Tibial artery (tissue), 4 donors: ENCODE measurements around the gene KCTD21.

Source experiments
- DNase-seq, 2 donors: peaks; one replicate each; pipeline ENCODE4 v3.0.0-alpha.2; 2019
- H3K27ac ChIP-seq, 2 donors: fragments of 200-600 bp; sonication (generic) in 1 of 2; 1 replicate in 1 of 2; 2 replicates in 1 of 2; pipeline ENCODE4 v1.5.1; 2018 to 2019; ENCODE audit warnings: mild to moderate bottlenecking in 1 of 2
- H3K27me3 ChIP-seq, 2 donors: fragments of 200-600 bp; sonication (generic) in 1 of 2; one replicate each; pipeline versions ENCODE4 v1.5.1 to v1.6.0; 2016 to 2019
- H3K36me3 ChIP-seq, 3 donors: fragments of 200-600 bp; sonication (generic) in 2 of 3; one replicate each; pipeline ENCODE4 v1.5.1; 2016 to 2019; ENCODE audit warnings: mild to moderate bottlenecking in 2 of 3
- H3K4me1 ChIP-seq, 4 donors: fragments of 200-600 bp; sonication (generic) in 2 of 4; 1 replicate in 3 of 4; 2 replicates in 1 of 4; pipeline ENCODE4 v1.5.1; 2016 to 2019
- H3K4me3 ChIP-seq, 2 donors: fragments of 200-600 bp; sonication (generic) in 1 of 2; 1 replicate in 1 of 2; 2 replicates in 1 of 2; pipeline ENCODE4 v1.5.1; 2018 to 2019; ENCODE audit warnings: mild to moderate bottlenecking in 2 of 2
- H3K9me3 ChIP-seq, 3 donors: fragments of 200-600 bp; sonication (generic) in 1 of 3; one replicate each; pipeline ENCODE4 v1.5.1; 2016 to 2019
- intact Hi-C: fragments of 100-400 bp; cut with DNase I; formaldehyde crosslinking; loops from one replicate; pipeline ENCODE4 v1.15.0; 2023; ENCODE audit warnings: low total_unique reads
- TF ChIP-seq, protein P1 (sequence below), 2 experiments: fragments of 200-600 bp in 1 of 2; fragments of 450-650 bp in 1 of 2; IDR thresholded peaks; one replicate each; pipeline ENCODE4 v1.5.1; 2017 to 2019; ENCODE audit warnings: antibody characterized with exemption in 2 of 2, mild to moderate bottlenecking in 1 of 2, moderate library complexity in 1 of 2

Gene KCTD21

DNA sequence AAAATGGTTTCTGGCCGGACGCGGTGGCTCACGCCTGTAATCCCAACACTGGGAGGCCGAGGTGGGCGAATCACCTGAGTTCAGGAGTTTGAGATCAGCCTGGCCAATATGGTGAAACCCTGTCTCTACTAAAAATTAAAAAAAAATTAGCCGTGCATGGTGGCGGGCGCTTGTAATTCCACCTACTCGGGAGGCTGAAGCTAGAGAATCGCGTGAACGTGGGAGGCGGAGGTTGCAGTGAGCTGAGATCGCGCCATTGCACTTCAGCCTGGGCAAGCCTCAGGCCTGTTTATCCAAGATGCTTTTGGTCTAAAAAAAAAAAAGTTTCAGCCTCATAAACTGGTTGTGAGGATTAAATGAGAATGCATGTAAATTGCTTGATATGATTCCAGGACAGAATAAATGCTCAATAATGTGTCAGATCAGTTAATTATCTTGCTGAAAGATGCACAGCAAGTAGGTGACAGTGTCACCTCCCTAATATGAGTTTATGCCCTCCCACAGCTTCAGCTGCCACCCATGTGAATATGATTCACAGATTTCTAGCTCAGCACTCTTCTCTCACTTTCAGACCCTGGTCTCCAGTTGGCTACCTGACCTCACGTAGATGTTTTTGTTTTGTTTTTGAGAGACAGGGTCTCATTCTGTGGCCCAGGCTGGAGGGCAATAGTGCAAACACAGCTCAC lies 47.9 kb downstream of the KCTD21 start:
- peak overlapping the region; percentile 64 to 65 for H3K4me3 ChIP-seq
- H3K27me3 ChIP-seq: no peaks in the 10 kb centered on the region
- H3K9me3 ChIP-seq: no peaks in the 10 kb centered on the region
- TF ChIP-seq, protein P1, sequence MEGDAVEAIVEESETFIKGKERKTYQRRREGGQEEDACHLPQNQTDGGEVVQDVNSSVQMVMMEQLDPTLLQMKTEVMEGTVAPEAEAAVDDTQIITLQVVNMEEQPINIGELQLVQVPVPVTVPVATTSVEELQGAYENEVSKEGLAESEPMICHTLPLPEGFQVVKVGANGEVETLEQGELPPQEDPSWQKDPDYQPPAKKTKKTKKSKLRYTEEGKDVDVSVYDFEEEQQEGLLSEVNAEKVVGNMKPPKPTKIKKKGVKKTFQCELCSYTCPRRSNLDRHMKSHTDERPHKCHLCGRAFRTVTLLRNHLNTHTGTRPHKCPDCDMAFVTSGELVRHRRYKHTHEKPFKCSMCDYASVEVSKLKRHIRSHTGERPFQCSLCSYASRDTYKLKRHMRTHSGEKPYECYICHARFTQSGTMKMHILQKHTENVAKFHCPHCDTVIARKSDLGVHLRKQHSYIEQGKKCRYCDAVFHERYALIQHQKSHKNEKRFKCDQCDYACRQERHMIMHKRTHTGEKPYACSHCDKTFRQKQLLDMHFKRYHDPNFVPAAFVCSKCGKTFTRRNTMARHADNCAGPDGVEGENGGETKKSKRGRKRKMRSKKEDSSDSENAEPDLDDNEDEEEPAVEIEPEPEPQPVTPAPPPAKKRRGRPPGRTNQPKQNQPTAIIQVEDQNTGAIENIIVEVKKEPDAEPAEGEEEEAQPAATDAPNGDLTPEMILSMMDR (IDR thresholded peaks at IDR 0.05): no peak
- peaks cover 0 to 24% (median 10%) of the 10 kb centered on the region in 4 donors for H3K4me1 ChIP-seq
- H3K36me3 ChIP-seq: no peaks in the 10 kb centered on the region
- peak overlapping the region; percentile 62 to 82 for H3K27ac ChIP-seq
- intact Hi-C loops: loop anchor here (5.0 kb wide), 1 partner anchor 287 kb away; no protein-coding TSS in a partner anchor
- no peak for DNase-seq

DNA sequence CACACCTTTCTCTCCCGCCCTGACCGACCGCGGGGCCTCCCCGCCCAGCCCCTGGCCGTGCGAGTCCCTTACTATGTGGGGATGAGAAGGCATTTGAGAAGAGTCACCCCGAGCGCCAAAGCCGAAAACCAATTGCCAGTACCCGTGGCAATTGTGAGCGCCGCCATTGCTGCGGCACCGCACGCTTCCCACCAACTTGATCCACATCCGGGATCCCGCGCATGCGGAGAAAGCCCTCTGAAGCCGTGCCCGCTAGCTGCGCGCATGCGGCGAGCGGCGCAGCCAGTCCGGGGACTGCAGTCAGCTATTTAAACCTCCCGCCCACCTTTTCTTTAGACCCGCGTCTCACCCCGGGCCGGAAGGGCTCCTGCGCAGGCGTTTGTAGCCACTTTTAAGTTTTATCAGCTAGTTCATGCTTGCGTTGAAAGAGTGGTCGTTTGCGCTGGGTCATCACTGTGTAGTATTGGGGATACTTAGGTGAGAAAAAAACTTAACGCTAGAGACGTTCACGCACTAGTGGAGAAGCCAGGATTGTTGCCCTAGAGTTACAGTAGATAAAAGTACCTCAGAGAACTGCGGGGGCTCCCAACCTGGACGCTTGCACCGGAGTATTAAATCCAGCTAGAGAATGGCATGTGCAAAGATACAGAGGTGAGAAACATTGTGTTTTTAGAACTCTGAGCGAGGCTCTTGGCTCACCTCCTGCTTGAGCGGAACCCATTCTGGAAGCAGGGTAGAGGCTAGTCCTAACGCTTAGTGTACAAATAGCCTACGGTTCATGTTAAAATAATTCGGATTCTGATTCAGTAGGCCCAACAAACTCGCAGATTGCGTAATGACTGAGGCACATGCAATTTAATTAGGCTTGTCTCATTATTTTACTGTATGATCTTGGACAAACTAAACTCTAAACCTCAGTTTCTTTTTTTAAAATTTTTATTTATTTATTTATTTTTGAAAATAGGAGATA lies 48.7 kb downstream of the KCTD21 start, which contains the start of gene ALG8:
Gene ALG8, minus strand, starts transcription at position 205 of the 970 bp plus-strand sequence. Its CDS starts 38 bp downstream, at position 167.
- TF ChIP-seq, protein P1 (IDR thresholded peaks at IDR 0.05): no peak
- Histone ChIP-seq H3K36me3 (no peaks in the 10 kb centered on the region), H3K27me3 (no peaks in the 10 kb centered on the region), H3K9me3 (no peaks in the 10 kb centered on the region), H3K4me3 (peak within 1 kb of the TSS; percentile 64 to 65), H3K4me1 (peaks cover 0 to 24% (median 10%) of the 10 kb centered on the region in 4 donors), H3K27ac (peak within 1 kb of the TSS; percentile 62 to 82)
- intact Hi-C loops: loop anchor here (5.0 kb wide), 1 partner anchor 288 kb away; no protein-coding TSS in a partner anchor
- DNase-seq: peak; percentile 95 to 97

DNA sequence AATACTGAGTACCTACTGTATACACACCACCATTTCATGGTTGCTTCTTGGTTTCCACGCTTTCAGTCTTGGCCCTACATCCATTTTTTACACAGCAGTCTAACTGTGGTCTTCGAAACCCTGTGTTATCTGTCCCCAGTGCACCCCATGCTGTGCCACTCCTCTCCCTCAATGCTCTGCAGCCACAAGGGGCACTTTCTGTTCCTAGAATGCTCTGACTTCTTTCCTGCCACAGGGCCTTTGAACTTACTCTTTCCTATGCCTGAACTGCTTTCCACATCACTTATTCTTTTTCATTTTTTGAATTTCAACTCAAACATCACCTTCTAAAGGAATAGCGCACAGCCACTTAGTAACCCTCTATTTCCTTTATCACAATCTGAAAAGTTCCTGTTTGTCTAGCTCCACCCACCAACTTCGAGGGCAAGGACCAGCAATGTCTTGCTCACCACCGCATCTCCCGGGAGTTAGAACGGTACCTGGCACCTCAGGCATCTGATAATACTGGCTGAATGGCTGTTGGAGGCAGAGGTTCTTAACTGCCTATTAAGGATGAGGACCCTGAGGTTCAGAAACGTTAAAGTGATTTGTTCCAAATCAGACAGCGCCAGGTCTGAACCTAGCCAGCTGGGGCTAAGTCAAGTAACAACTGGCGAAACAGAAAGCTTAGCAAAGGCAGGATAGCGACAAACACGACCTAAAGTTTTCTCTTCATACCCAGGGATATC lies 49.6 kb downstream of the KCTD21 start:
- TF ChIP-seq, protein P1 (IDR thresholded peaks at IDR 0.05): no peak
- Histone ChIP-seq H3K36me3 (no peaks in the 10 kb centered on the region), H3K27ac (peak overlapping the region; percentile 62 to 82), H3K27me3 (no peaks in the 10 kb centered on the region), H3K4me3 (peak overlapping the region; percentile 64 to 65), H3K9me3 (no peaks in the 10 kb centered on the region), H3K4me1 (peaks cover 0 to 24% (median 10%) of the 10 kb centered on the region in 4 donors)
- intact Hi-C loops: no loop called here
- no peak for DNase-seq

- Histone ChIP-seq H3K27ac (no peak overlapping the region), H3K4me3 (peak overlapping the region in 1 of 2 donors; percentile 65), H3K27me3 (no peaks in the 10 kb centered on the region), H3K36me3 (no peaks in the 10 kb centered on the region), H3K4me1 (peaks cover 0 to 24% (median 10%) of the 10 kb centered on the region in 4 donors), H3K9me3 (no peaks in the 10 kb centered on the region)
- no peak for DNase-seq
- intact Hi-C loops: no loop called here
- TF ChIP-seq, protein P1 (IDR thresholded peaks at IDR 0.05): no peak
Observed at GRCh38 chr11:78138291-78138690, 50.1 kb downstream of the KCTD21 start.

GRCh38 chr11:78132475-78132874 lies 56.0 kb downstream of the KCTD21 start:
- H3K4me1 ChIP-seq: no peaks in the 10 kb centered on the region
- H3K36me3 ChIP-seq: no peaks in the 10 kb centered on the region
- no peaks in the 10 kb centered on the region for H3K27me3 ChIP-seq
- H3K9me3 ChIP-seq: no peaks in the 10 kb centered on the region
- no peak overlapping the region for H3K4me3 ChIP-seq
- no peak overlapping the region for H3K27ac ChIP-seq
- TF ChIP-seq, protein P1 (IDR thresholded peaks at IDR 0.05): no peak
- intact Hi-C loops: no loop called here
- DNase-seq: no peak
